ENCODE results near the gene SSB.

- TF ChIP-seq TAF1 (IDR thresholded peaks at IDR 0.05; ENCODE audit: low read depth, low read length) (no peak), SPI1 (IDR thresholded peaks at IDR 0.05; ENCODE audit: low read depth, low read length) (no peak)
Observed at GRCh38 chr2:169767243-169767888, 31.3 kb upstream of the SSB start.

Measured in GM12891 (cell line).